HUES64 (cell line): ENCODE results near the gene YBEY.

Experiments used
- H3K27ac ChIP-seq: 2 replicates; pipeline ENCODE4 v1.7.0; 2013; ENCODE audit warnings: low read depth, low read length, inconsistent platforms
- H3K27me3 ChIP-seq: 2 replicates; pipeline ENCODE4 v1.6.1; 2013; ENCODE audit warnings: mild to moderate bottlenecking, low read length; ENCODE audit not compliant: insufficient read depth
- H3K36me3 ChIP-seq: 2 replicates; pipeline ENCODE4 v1.6.1; 2013; ENCODE audit warnings: mild to moderate bottlenecking, low read length; ENCODE audit not compliant: insufficient read depth
- H3K4me1 ChIP-seq: 2 replicates; pipeline ENCODE4 v1.6.1; 2013; ENCODE audit warnings: mild to moderate bottlenecking, low read length, moderate library complexity; ENCODE audit not compliant: insufficient read depth
- H3K4me3 ChIP-seq: 2 replicates; pipeline ENCODE4 v1.5.1; 2013; ENCODE audit warnings: mild to moderate bottlenecking, low read length, moderate library complexity
- H3K9ac ChIP-seq: 2 replicates; pipeline ENCODE4 v1.6.1; 2013; ENCODE audit warnings: mild to moderate bottlenecking, low read depth, low read length
- H3K9me3 ChIP-seq: 2 replicates; pipeline ENCODE4 v1.6.1; 2013; ENCODE audit warnings: low read depth, low read length; ENCODE audit not compliant: insufficient read depth
- WGBS: fragments of 150-250, 120-280 bp; methylation state at CpG from one replicate; pipeline ENCODE4 v1.1.7; 2013; ENCODE audit warnings: missing lambda C conversion rate; 5-methylcytosine and 5-hydroxymethylcytosine counted together

The YBEY gene

GRCh38 chr21:46265736-46266525 is 20.2 kb upstream of the YBEY start:
- Histone ChIP-seq H3K4me3 (no peak overlapping the region), H3K9ac (no peak overlapping the region), H3K4me1 (no peaks in the 10 kb centered on the region), H3K27me3 (no peaks in the 10 kb centered on the region), H3K9me3 (no peaks in the 10 kb centered on the region), H3K36me3 (peaks cover 93% of the 10 kb centered on the region), H3K27ac (no peak overlapping the region)
- 93% methylated on average over 26 of the region's 26 CpGs for WGBS

DNA sequence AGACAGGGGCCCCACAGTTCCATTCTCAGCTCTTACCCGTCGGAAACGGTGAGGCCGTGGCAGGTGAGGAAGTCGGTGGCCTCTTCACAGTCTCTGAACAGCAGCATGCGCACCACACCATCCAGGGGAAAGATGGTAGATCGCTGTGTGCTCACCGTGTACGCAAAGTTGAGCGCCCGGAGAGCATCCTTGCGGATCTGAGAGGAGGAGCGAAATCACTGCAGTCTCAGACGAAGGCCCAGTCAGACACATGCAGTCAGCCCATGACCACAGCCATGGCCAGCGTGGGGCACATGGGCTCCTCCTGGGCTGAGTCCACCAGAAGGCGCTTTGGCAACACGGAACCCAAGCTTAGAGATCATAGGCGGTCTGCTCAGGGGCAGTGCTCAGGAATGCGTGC is 19.2 kb upstream of the YBEY start:
- H3K27ac ChIP-seq: no peak overlapping the region
- WGBS: 95% methylated on average over 19 of the region's 19 CpGs
- H3K27me3 ChIP-seq: no peaks in the 10 kb centered on the region
- H3K4me1 ChIP-seq: no peaks in the 10 kb centered on the region
- no peaks in the 10 kb centered on the region for H3K9me3 ChIP-seq
- peaks cover 93% of the 10 kb centered on the region for H3K36me3 ChIP-seq
- no peak overlapping the region for H3K4me3 ChIP-seq
- H3K9ac ChIP-seq: no peak overlapping the region

DNA sequence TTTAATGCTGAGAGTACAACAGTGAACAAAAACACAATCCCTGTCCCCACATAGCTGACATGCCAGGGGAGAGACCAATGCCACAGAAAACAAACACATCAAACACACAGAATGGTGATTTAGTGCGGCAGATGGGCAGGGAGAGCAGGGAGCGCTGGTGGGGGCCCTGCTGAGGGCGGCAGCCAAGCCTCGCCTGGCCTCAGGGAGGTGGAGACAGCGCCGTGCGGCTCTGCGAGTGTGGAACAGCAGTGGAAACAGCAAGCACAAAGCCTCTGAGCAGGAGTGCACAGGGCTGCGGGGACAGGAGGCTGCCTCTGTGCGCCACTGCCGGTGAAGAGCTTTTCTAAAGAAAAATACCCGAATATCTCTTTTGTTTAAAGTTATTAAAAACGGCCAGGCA is 17.8 kb upstream of the YBEY start:
- H3K9me3 ChIP-seq: no peaks in the 10 kb centered on the region
- WGBS: 97% methylated on average over 13 of the region's 13 CpGs
- H3K27ac ChIP-seq: no peak overlapping the region
- H3K4me3 ChIP-seq: no peak overlapping the region
- H3K36me3 ChIP-seq: peaks cover 96% of the 10 kb centered on the region
- no peak overlapping the region for H3K9ac ChIP-seq
- no peaks in the 10 kb centered on the region for H3K27me3 ChIP-seq
- H3K4me1 ChIP-seq: no peaks in the 10 kb centered on the region

GRCh38 chr21:46269466-46269865 is 16.7 kb upstream of the YBEY start:
- no peak overlapping the region for H3K9ac ChIP-seq
- no peaks in the 10 kb centered on the region for H3K27me3 ChIP-seq
- no peaks in the 10 kb centered on the region for H3K4me1 ChIP-seq
- H3K27ac ChIP-seq: no peak overlapping the region
- H3K9me3 ChIP-seq: no peaks in the 10 kb centered on the region
- H3K4me3 ChIP-seq: no peak overlapping the region
- H3K36me3 ChIP-seq: peaks cover 96% of the 10 kb centered on the region
- WGBS: 97% methylated on average over 10 of the region's 10 CpGs

GRCh38 chr21:46273341-46273740 is 12.8 kb upstream of the YBEY start:
- H3K36me3 ChIP-seq: peaks cover 99% of the 10 kb centered on the region
- 96% methylated on average over 14 of the region's 14 CpGs for WGBS
- H3K9ac ChIP-seq: no peak overlapping the region

GRCh38 chr21:46274797-46275390 is 11.2 kb upstream of the YBEY start:
- WGBS: 96% methylated on average over 10 of the region's 11 CpGs
- no peaks in the 10 kb centered on the region for H3K9me3 ChIP-seq
- no peak overlapping the region for H3K27ac ChIP-seq
- H3K4me1 ChIP-seq: no peaks in the 10 kb centered on the region
- no peak overlapping the region for H3K9ac ChIP-seq
- H3K36me3 ChIP-seq: peaks cover 97% of the 10 kb centered on the region
- H3K4me3 ChIP-seq: no peak overlapping the region
- H3K27me3 ChIP-seq: no peaks in the 10 kb centered on the region

More at GRCh38 chr21:46273341-46273740, 12.8 kb upstream of the YBEY start:
- H3K27me3 ChIP-seq: no peaks in the 10 kb centered on the region
- no peak overlapping the region for H3K27ac ChIP-seq
- no peaks in the 10 kb centered on the region for H3K4me1 ChIP-seq
- H3K9me3 ChIP-seq: no peaks in the 10 kb centered on the region
- no peak overlapping the region for H3K4me3 ChIP-seq

DNA sequence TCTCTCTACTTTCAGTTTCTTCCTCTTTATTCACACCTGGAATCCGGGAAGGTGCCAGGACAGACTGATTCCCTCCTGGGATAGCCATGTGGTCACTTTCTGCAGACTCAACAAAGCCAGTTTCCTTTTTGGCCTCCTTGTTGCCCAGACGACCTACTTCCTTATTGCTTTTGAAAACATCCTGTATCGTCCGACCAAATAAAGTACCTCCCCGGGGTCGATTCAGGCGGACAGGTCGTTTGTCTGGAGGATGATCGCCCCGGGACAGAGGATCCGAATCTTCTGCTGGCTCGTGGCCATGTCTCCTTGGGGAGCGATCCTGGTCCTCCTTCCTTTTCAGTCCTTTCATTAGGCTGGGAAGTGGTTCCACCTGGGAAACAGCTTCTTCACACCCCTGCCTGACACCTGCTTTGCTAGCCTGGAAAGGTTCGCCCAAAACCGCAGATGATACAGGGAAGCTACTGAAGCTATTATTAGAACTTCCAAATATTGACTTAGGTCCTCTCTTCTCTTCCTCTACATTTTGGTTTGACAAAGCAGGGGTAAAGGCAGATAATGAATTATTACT is 2.0 kb upstream of the YBEY start:
- Histone ChIP-seq H3K27me3 (no peaks in the 10 kb centered on the region), H3K4me1 (peaks cover 29% of the 10 kb centered on the region), H3K9ac (0 out of 2 replicates have a peak overlapping the region, but pooled peaks have one; percentile 21), H3K4me3 (peak overlapping the region; percentile 94), H3K9me3 (no peaks in the 10 kb centered on the region), H3K27ac (no peak overlapping the region), H3K36me3 (peaks cover 51% of the 10 kb centered on the region)
- WGBS: 94% methylated on average over 15 of the region's 15 CpGs

GRCh38 chr21:46284733-46285132 is 1.4 kb upstream of the YBEY start:
- peaks cover 46% of the 10 kb centered on the region for H3K36me3 ChIP-seq
- H3K27me3 ChIP-seq: no peaks in the 10 kb centered on the region
- no peak overlapping the region for H3K27ac ChIP-seq
- H3K4me3 ChIP-seq: peak overlapping the region; percentile 94
- H3K9ac ChIP-seq: peak overlapping the region; percentile 90; the same call in 1 of the 2 replicates
- no peaks in the 10 kb centered on the region for H3K9me3 ChIP-seq
- peaks cover 30% of the 10 kb centered on the region for H3K4me1 ChIP-seq
- 89% methylated on average over 1 of the region's 1 CpG for WGBS

GRCh38 chr21:46285206-46285661 is 908 bp upstream of the YBEY start, which contains the start of gene MCM3AP:
Gene MCM3AP, minus strand, starts transcription at chr21:46285611. Its CDS starts 325 bp downstream, at chr21:46285286.
- Histone ChIP-seq H3K4me3 (peak within 1 kb of the TSS; percentile 94), H3K9me3 (no peaks in the 10 kb centered on the region), H3K9ac (peak within 1 kb of the TSS; percentile 90), H3K4me1 (peaks cover 30% of the 10 kb centered on the region), H3K36me3 (peaks cover 43% of the 10 kb centered on the region), H3K27ac (peak within 1 kb of the TSS; percentile 97), H3K27me3 (no peaks in the 10 kb centered on the region)
- WGBS: 59% methylated on average over 5 of the region's 6 CpGs

DNA sequence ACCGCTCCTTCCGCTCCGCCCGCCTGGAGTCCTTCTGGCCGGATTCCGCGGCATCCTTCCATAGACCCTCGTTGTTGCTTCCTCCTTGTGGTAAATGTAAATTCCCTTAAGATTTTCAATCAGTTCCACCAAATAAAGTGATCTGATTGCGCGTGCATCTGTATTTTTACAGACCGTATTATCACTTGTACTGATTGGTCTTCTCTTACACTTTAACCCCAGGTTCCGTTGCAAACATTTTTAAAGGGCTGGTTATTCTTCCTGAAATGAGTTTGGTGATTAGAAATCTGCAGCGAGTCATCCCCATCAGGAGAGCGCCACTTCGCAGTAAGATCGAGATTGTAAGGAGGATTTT is 483 bp downstream of the YBEY start:
- Histone ChIP-seq H3K27ac (peak overlapping the region; percentile 97), H3K9ac (peak overlapping the region; percentile 90), H3K4me3 (peak overlapping the region; percentile 94), H3K27me3 (no peaks in the 10 kb centered on the region), H3K36me3 (peaks cover 39% of the 10 kb centered on the region), H3K9me3 (no peaks in the 10 kb centered on the region), H3K4me1 (peaks cover 30% of the 10 kb centered on the region)
- under 1% methylated on average over 16 of the region's 16 CpGs for WGBS

DNA sequence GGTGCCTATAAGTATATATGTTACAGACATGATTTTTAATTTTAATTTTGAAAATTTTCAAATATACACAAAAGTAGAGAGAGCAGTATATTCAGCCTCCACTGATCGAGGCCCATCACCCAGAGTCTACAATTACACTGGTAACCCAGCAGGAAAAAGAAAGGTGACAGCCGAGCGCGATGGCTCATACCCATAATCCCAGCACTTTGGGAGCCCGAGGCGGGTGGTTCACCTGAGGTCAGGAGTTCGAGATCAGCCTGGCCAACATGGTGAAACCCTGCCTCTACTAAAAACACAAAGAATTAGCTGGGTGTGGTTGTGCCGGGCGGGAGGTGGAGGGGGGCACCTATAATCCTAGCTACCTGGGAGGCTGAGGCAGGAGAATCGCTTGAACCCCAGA is 1.4 kb downstream of the YBEY start:
- WGBS: 95% methylated on average over 10 of the region's 10 CpGs
- no peaks in the 10 kb centered on the region for H3K9me3 ChIP-seq
- H3K4me3 ChIP-seq: peak overlapping the region; percentile 94
- peaks cover 37% of the 10 kb centered on the region for H3K36me3 ChIP-seq
- H3K27me3 ChIP-seq: no peaks in the 10 kb centered on the region
- peak overlapping the region; percentile 90 for H3K9ac ChIP-seq
- peaks cover 30% of the 10 kb centered on the region for H3K4me1 ChIP-seq
- H3K27ac ChIP-seq: peak overlapping the region; percentile 97; the same call in 1 of the 2 replicates
